HG03196 (cell line): ENCODE results near the gene TNFRSF19.
A peak's percentile ranks its signal among the peaks of the same experiment; 100 is the strongest.

Experiments used
- ATAC-seq: cut with Tn5 transposase; IDR thresholded peaks from one replicate; pipeline ENCODE4 v1.9.1; 2021; ENCODE audit not compliant: unreplicated experiment

TNFRSF19 gene

DNA sequence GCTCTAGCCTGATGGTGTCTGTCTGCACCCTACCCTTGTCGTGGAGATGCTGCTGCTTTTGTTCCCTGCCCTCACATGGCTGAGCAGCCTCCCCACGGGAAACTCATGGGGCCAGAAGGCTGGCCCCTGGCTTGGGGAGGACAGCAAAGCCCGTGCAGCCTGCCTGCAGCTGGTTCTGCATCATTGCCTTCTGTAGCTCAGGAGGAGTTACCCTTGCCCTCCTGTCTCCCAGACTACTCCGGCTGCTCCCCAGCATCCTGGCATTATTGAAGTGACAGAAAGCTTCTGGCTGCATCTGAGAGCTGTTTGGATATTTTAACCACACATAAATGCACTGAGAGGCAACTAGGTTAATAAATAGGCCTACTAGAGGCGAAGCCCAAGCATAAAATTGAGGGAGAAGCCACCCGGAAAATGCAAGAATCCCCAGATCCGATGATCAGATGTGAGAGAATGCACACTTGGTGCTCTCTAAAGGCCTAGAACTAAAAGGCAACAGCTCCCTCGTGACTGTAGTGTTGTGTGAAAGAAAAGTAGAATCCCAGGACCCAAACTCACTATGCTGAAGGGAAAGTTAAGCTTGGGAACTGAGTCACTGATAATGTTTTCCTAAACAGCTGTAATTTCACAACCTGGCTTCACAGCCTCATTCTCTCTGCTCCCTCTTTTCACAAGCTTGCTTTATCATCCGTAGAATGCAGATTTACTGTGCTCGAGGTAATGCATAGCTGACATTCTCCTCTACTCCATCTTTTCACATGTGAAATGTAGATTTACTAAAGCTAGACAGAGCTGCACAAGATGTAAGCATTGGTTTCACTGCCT is 110.8 kb downstream of the TNFRSF19 start:
- ATAC-seq, result no peak

DNA sequence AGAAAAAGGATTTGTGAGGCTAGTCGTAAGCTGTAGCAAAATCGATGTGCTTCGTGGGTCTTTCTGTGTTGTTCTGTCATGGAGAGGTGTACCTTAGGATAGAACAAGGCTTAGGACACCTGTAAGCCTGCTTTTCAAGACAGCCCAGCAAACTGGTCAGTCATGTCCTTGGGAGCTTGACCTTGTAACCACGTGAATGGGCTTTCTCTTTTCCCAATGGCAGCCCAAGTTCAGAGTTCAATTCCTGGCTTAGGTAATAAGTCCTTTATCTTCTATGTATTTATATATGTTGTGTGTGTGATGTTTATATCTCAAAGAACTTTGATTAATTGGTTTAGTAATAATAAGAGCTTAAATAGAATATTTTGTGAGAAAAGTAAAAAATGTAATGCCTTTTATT is 112.9 kb downstream of the TNFRSF19 start:
- no peak for ATAC-seq

DNA sequence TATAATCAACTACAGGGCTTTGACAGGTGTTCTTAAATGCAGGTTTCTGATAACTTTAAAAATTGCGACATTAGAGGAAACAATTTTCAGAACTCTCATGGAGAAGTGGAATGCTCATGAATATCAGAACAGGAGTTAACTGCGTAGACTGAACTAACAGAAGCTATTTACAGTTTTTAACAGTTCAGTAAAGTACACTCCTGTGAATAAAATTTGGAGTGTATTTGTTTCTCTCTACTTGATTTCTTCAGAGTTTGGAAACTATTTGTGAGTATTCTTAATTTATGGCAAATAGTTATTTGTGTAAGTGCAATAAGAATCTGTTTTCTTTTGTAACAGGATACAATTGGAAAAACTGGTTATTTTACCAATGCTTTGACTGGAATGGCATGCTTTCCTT is 114.4 kb downstream of the TNFRSF19 start:
- no peak for ATAC-seq

DNA sequence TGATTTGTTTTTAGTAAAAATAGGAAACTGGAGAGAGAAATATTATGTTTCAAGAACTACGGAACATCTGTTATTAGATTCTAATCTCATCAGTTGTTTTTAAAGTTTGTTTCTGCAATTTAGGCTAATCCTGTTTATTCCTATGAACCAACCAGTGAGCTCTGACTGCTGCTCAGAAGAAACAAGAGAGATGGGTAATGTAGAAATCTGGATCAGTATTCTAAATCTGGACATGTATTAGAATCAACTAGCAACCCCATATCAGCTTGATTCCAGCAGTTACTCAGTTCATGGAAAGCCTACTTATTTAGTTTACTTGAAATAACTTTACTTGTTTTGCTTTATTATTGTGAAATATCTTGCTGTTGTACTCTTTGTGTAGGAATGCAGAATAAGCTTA is 115.2 kb downstream of the TNFRSF19 start:
- no peak for ATAC-seq

DNA sequence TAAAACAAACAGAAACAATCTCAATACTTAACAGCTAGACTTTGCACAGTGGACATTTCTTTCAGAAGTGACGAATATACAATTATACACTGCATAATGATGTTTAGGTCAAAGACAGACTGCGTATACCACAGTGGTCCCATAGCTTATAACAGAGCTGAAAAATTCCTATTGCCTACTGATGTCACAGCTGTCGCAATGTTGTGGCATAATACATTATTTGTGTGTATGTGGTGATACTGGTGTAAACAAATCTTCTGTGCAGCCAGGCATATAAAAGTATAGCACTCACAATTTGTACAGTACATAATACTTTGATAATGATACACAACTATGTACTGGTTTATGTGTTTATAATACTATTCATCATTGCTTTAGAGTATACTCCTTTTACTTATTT is 116.7 kb downstream of the TNFRSF19 start:
- no peak for ATAC-seq

DNA sequence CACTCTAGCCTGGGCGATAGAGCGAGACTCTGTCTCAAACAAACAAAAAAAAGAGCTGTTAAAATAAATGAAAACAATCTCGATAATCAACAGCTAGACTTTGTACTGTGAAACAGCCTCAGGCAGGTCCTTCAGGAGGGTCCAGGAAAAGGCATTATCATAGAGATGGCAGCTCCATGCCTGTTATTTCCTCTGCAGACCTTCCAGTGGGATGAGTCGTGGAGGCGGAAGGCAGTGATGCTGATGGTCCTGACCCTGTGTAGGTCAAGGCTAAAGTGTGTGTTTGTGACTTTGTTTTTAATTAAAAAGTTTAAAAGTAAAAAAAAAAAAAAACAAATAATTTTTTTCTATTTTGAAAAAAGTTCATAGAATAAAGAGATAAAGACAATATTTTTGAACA is 117.4 kb downstream of the TNFRSF19 start:
- no peak for ATAC-seq

DNA sequence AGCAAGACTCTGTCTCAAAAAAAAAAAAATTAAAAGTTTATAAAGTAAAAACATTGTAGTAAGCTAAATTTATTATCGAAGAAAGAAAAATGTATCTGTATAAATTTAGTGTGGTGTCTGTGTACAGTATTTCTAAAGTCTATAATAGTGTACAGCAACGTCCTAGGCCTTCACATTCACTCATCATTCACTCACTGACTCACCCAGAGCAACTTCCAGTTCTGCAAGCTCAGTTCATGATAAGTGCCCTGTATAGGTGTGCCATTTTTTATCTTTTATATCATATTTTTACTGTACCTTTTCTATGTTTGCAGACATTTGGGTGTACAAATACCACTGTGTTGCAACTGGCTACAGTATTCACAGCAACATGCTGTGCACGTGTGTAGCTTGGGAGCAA is 118.1 kb downstream of the TNFRSF19 start:
- ATAC-seq, result no peak

DNA sequence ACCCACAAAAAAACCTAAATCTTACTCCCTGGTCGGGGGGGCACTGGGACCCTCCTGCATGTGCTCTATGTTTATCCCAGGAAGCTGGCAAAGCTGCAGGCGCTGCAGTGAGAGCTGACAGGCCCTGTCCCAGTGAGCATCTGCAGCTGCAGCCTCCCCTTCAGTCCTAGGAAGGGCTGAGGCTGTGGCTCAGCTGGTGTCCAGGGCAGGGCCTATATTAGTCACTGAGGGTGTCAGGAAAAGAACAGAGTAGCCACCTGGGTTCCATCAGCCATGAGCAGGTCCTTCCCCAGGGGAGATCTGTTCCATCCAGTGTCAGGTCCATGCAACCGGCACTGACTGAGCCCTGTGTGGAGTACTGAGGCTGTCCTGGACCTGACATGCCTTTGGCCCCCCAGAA is 120.5 kb downstream of the TNFRSF19 start:
- ATAC-seq, result no peak

DNA sequence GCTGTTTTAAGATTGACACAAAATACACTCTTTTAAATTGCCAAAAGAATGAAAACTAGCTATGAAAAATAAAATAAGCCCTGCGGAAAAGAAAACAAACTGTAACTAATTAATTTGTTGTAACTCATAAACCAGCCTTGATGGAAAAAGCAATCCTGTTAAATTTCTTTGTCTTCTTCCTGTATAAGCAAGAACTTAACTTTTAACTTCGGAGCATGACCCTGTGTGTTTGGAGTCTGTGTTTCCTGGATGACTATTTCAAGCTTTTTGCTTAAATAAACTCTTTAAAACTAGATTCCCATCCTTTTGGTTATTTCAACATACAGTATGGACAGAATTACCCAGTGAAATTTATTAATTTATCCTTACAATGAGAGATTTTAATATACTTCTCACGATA is 122.6 kb downstream of the TNFRSF19 start:
- no peak for ATAC-seq

DNA sequence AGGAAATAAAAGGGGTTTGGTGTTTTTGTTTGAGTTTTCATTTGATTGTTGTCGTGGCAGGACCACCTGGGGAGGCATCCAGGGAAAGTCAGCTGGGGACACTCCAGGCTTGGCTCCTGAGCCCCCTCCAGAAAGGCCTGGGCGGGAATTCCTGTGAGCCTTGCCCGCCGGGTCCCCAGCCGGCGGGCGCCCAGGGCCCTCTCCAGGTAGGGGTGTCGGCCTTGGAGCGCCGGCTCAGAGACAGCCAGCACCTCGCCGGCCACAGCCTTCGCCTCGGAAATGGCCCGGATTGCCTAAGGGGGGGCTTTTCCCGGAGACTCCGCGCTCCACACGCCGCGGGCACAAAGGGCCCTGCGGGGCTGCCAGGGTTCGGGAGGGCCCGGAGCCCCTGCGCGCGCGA is 125.0 kb downstream of the TNFRSF19 start:
- no peak for ATAC-seq

DNA sequence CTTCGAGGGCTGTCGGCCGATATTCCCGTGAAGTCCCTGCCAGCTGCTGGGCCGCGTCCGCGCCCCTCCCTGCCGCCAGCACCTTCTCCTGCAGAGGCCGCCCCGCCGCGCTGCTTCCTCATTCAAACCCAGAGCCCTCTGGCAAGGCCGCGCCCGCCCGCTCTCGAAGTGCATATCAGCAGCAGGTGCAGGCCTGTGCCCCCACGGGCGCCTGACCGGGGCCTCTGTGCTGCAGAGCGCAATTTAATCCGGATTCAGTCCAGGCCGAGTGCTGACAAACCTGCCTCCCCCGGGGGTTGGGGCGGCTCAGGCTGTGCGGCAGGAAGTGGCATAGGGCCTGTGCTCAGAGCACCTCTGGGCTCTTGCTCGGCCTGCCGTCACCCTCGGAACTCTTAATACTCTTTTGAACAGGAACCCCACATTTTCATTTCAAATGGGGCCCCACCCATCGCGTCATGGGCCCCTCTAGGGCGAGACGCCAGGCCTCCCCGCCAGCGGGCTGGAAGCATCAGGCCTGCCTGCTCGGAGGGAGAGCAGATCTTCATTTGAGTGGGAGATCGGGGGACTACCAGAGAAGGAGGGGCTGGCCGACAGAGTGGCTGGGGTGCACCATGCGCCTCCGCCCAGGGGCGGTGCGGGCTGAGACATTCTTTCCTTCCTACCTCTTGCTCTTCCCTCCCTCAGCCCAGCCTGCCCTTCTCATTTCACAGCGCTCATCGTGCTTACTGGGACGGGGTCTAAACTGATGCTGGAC is 125.7 kb downstream of the TNFRSF19 start:
- ATAC-seq, result peak; percentile 67

DNA sequence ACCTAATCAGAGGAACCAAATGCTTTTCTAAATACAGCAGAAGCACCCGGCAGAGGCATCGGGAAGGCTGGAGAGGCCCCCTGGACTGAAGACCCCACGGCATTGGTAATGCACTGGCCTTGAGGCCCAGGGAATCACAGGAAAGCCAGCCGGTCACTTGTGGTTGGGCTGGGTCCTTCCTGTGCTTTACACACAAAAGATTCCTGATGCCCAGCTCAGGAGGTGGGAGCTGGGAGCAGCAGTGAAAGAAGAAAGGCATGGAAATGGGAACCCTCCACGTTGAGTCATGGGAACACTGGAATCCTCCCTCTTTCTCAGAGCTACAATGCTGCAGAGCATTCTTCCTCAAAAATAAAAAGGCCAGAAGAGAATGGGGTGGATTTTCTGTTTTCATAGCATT is 126.4 kb downstream of the TNFRSF19 start:
- ATAC-seq, result no peak

DNA sequence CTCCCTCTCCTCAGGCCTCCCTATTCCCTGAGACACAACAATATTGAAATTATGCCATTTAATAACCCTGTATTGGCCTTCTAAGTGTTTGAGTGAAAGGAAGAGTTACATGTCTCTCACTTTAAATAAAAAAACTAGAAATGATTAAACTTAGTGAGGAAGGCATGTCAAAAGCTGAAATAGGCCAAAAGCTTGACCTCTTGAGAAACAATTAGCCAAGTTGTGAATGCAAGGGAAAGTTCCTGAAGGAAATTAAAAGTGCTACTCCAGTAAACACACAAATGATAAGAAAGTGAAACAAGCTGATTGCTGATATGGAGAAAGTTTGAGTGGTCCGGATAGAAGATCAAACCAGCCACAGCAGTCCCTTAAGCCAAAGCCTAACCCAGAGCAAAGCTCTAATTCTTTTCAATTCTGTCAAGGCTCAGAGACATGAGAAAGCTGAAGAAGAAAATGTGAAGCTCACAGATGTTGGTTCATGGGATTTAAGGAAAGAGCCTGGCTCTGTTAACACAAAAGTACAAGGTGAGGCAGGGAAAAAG is 127.6 kb downstream of the TNFRSF19 start:
- ATAC-seq, result no peak

DNA sequence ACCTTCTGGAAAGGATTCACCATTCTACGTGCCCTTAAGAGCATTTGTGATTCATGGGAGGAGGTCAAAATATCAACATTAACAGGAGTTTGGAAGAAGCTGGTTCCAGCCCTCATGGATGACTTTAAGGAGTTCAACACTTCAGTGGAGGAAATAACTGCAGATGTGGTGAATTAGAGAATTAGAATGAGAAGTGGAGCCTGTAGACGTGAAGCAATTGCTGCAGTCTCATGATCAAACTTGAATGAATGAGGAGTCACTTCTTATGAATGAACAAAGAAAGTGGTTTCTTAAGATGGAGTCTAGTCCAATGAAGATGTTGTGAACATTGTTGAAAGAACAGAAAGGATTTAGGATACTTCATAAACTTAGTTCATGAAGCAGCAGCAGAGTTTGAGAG is 129.1 kb downstream of the TNFRSF19 start:
- no peak for ATAC-seq

DNA sequence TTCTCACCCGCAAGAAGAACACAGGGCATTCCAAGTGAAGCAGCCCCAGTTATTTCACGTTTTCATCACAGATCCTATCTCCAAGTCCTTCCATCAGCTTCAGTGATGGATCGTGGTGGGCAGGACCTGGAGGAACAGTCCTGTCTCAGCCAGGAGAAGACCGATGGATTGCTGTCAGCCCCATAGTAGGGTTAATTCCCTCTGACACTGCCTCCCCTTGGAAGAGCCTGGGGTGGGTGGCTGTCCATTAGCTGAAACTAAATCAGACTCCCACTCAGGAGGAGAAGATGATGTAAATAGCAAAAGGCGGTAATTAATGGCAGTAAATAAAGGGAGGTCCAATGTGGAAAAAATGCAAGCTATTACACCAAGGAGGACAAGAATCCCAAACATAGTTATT is 131.0 kb downstream of the TNFRSF19 start:
- no peak for ATAC-seq

DNA sequence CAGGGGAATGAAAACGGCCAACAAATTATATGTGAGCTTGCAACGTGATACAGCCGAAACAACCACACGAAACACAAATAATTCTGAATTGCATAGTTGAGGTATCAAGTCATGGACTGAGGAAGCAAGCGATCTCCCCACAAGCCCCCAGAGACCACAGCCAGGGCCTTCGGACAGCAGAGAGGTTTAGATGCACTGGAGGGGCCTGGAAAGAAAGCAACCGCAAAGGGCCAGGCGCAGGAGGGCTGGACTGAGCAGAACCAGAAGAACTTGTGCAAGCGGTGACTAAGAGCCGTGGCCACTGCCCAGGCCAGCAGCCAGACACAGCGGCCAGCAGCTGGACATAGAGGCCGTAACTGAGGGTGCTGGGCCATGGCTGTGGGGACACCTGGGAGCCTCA is 131.4 kb downstream of the TNFRSF19 start:
- no peak for ATAC-seq

DNA sequence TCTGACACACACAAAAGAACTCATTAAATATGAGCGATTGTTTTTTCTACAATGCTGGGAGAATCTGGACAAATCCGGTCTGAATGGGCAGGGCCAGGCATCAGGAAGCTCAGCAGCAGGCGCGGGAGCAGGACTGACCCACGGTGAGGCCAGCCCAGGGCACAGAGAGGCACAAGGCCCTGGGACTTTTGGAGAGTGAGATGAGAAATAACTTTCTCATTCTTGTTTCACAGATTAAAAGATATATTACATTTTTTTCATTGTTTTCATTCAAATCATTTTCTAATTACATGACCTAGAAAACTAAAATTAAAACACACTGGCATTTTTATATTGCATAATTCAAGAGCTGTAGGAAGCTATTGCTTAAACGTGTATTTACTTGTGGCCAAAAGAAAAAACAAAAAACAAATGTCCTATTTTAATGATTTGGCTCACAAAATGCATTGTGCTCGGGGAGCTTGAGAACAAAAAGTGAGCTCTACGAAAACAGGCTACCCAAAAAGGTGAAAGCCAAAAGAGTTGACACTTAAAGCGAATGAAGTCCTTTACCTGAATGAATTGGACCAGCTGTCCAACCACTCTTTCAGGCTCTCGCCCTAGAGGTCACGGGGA is 133.1 kb downstream of the TNFRSF19 start:
- no peak for ATAC-seq

DNA sequence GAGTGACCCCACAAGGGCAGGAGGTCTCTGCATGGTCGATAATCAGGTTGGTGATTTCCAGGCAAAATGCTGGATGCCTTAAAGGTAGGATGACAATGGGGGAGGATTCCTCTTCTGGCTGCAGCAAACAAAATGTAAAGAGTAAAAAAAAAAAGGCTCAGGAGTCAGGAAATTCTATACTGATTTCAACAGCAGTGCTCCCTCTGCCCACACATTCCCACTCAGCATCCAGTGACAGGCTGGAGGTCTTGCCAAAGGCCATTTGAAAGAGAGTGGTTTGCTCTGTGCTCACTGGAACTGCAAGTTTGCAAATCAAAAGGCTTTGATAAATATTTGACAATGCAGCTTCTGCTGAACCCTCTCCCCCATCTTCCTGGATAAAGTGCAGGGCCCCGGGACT is 135.4 kb downstream of the TNFRSF19 start:
- ATAC-seq, result no peak

DNA sequence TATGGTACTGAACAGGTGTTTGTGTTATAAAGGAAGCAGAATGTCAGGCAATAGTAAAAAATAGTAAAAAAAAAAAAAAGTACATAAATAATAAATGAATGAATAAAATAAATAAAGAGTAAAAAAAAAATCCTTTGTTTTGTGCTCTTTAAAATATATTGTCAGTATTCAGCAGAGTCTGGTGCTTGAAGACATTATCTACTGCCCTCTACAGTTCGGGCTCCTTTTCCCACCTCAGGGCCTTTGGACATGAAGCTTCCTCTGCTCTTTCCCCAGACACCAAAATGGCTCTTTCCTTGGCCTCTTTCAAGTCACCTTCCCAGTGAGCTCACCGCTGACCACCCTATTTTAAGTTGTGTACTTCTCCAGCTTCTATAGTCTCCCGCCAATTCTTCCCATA is 137.5 kb downstream of the TNFRSF19 start:
- no peak for ATAC-seq

DNA sequence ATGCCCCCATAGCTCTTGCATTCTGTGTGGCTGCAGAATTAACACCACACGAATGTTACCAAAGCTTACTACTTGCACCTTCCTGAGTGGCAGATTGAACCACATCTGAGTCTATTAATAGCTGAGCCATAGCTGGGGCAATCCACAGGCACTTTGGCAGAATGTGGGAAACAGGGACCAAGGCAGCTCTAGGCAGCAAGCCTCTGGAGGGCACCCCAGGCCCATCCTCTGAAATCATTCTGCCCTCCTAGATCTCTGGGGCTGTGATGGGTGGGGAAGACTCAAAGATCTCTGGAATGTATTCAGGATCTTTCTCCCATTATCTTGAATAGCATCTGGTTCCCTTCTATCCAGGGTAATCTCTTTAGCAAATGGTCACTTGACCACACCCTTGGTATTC is 139.3 kb downstream of the TNFRSF19 start:
- no peak for ATAC-seq

DNA sequence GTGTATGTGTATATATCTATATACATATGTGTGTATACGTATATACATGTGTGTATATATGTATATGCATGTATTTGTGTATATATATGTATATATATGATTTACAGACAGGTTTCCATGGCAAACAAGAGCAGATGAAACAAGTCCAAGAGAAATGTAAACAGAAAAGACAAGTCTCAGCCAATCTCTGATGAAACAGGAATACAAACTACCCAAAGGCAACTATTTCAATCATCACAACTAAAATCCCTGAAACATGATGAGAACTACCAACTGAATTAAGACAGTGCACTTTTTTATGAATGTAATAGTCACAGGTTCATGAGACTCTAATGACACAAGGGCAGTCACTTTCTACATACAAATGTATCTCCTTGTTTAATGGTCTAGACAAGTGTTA is 140.2 kb downstream of the TNFRSF19 start:
- ATAC-seq, result no peak

DNA sequence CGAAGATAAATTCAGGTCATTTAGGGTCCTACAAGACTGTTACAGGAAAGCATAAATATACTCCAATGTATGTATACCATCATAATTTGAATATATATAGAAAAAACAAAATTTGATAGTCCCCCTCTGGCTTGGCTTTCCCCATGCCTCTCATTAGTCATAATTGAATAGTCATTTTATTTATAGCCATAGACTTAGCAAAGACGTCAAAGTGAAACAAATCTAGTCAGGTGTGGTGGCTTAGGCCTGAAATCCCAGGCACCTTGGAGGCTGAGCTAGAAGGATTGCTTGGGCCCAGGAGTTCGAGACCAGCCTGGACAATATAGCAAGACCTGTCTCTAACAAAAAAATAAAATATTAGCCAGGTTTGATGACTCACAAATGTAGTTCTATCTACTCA is 141.1 kb downstream of the TNFRSF19 start:
- no peak for ATAC-seq
